Inflammatory macrophage (primary cell): ENCODE results near the gene MEIOSIN.

Experiments
- DNase-seq, 2 donors: peaks; one replicate each; pipeline ENCODE4 v3.0.0-alpha.2; 2020 to 2022

The MEIOSIN gene

GRCh38 chr19:45801603-45802175 lies 68.5 kb downstream of the MEIOSIN start:
- DNase-seq, result no peak

GRCh38 chr19:45804140-45804958 lies 71.1 kb downstream of the MEIOSIN start:
- no peak for DNase-seq

- no peak for DNase-seq
Observed at GRCh38 chr19:45804959-45805230, 71.7 kb downstream of the MEIOSIN start.

- no peak for DNase-seq
Observed at GRCh38 chr19:45805719-45806118, 72.5 kb downstream of the MEIOSIN start.

- no peak for DNase-seq
Observed at GRCh38 chr19:45809643-45810159, 76.5 kb downstream of the MEIOSIN start.

GRCh38 chr19:45812297-45812696 lies 79.1 kb downstream of the MEIOSIN start:
- DNase-seq, result no peak
